HG03097 (cell line): ENCODE data around the gene COPA.

Experiments used
- ATAC-seq: cut with Tn5 transposase; IDR thresholded peaks from one replicate; pipeline ENCODE4 v1.9.1; 2021; ENCODE audit not compliant: unreplicated experiment, low FRiP score

COPA gene

GRCh38 chr1:160363010-160363409 is 20.0 kb upstream of the COPA start:
- no peak for ATAC-seq

GRCh38 chr1:160362168-160362957 is 19.3 kb upstream of the COPA start:
- ATAC-seq, result no peak

GRCh38 chr1:160361814-160362167 is 18.7 kb upstream of the COPA start:
- ATAC-seq, result no peak

- no peak for ATAC-seq
These were observed 18.1 kb upstream of the COPA start for GRCh38 chr1:160361199-160361598.

- no peak for ATAC-seq
These were observed 17.2 kb upstream of the COPA start for GRCh38 chr1:160360227-160360695.

GRCh38 chr1:160359559-160360226 is 16.6 kb upstream of the COPA start:
- no peak for ATAC-seq

- ATAC-seq, result no peak
These were observed 15.0 kb upstream of the COPA start for GRCh38 chr1:160358073-160358472.

GRCh38 chr1:160357286-160358002 is 14.4 kb upstream of the COPA start:
- ATAC-seq, result no peak

GRCh38 chr1:160354388-160354985 is 11.4 kb upstream of the COPA start:
- ATAC-seq, result no peak

- ATAC-seq, result no peak
These were observed 10.2 kb upstream of the COPA start for GRCh38 chr1:160353223-160353622.

GRCh38 chr1:160352555-160352954 is 9.5 kb upstream of the COPA start:
- no peak for ATAC-seq

GRCh38 chr1:160351629-160352028 is 8.6 kb upstream of the COPA start:
- ATAC-seq, result no peak

GRCh38 chr1:160346958-160347357 is 3.9 kb upstream of the COPA start:
- no peak for ATAC-seq

- no peak for ATAC-seq
These were observed 3.4 kb upstream of the COPA start for GRCh38 chr1:160346463-160346862.

- ATAC-seq, result no peak
These were observed 1.9 kb upstream of the COPA start for GRCh38 chr1:160344936-160345335.

GRCh38 chr1:160344241-160344640 is 1.2 kb upstream of the COPA start:
- no peak for ATAC-seq

GRCh38 chr1:160342526-160342925 is 524 bp downstream of the COPA start:
- no peak for ATAC-seq

GRCh38 chr1:160340866-160341265 is 2.2 kb downstream of the COPA start:
- no peak for ATAC-seq

- no peak for ATAC-seq
These were observed 2.9 kb downstream of the COPA start for GRCh38 chr1:160340146-160340545.

GRCh38 chr1:160338580-160338979 is 4.5 kb downstream of the COPA start:
- no peak for ATAC-seq

GRCh38 chr1:160332516-160332915 is 10.5 kb downstream of the COPA start:
- no peak for ATAC-seq
